GM23248 (cell line): ENCODE measurements around the gene TMEM266. TPM values are rescaled to one million over a fixed set of nuclear protein-coding genes. Genes with fewer than 3 reads are reported as not detected.
A peak's percentile ranks its signal among the peaks of the same experiment; 100 is the strongest.
"Not testable (repeated sequence)": the region's sequence is repeated elsewhere in the genome, so short reads cannot be mapped to it uniquely, and the experiment has no call there.

ENCODE experiments used
- DNase-seq: peaks from one replicate; pipeline ENCODE4 v3.0.0-alpha.2; 2015
- H2AFZ ChIP-seq: fragments of 200-600 bp; sonication (generic); 2 replicates; pipeline ENCODE4 v1.6.1; 2016; ENCODE audit warnings: antibody characterized with exemption
- H3F3A ChIP-seq: fragments of 200-600 bp; sonication (generic); 2 replicates; pipeline ENCODE4 v1.6.1; 2016; ENCODE audit warnings: mild to moderate bottlenecking, antibody characterized with exemption, mixed run types; ENCODE audit not compliant: insufficient read depth
- H3K27ac ChIP-seq: fragments of 200-600 bp; sonication (generic); 2 replicates; pipeline ENCODE4 v1.5.1; 2016; ENCODE audit warnings: mild to moderate bottlenecking
- H3K27me3 ChIP-seq: fragments of 200-600 bp; sonication (generic); replicated peaks from 2 replicates; pipeline ENCODE4 v1.6.1; 2016; ENCODE audit warnings: mild to moderate bottlenecking; ENCODE audit not compliant: insufficient read depth
- H3K36me3 ChIP-seq: fragments of 200-600 bp; sonication (generic); 2 replicates; pipeline ENCODE4 v1.6.1; 2016; ENCODE audit warnings: low read depth, mild to moderate bottlenecking
- H3K4me1 ChIP-seq: fragments of 200-600 bp; sonication (generic); 2 replicates; pipeline ENCODE4 v1.6.1; 2016; ENCODE audit warnings: mild to moderate bottlenecking; ENCODE audit not compliant: insufficient read depth
- H3K4me2 ChIP-seq: fragments of 200-600 bp; sonication (generic); one replicate; pipeline ENCODE4 v1.6.1; 2016; ENCODE audit warnings: mild to moderate bottlenecking; ENCODE audit not compliant: unreplicated experiment
- H3K4me3 ChIP-seq: fragments of 200-600 bp; sonication (generic); 2 replicates; pipeline ENCODE4 v1.5.1; 2016; ENCODE audit warnings: mild to moderate bottlenecking
- H3K79me2 ChIP-seq: fragments of 200-600 bp; sonication (generic); 2 replicates; pipeline ENCODE4 v1.6.1; 2016; ENCODE audit warnings: mild to moderate bottlenecking; ENCODE audit not compliant: insufficient read depth
- H3K9ac ChIP-seq: fragments of 200-600 bp; sonication (generic); 2 replicates; pipeline ENCODE4 v1.6.1; 2016; ENCODE audit warnings: mild to moderate bottlenecking
- H3K9me2 ChIP-seq: fragments of 200-600 bp; sonication (generic); 2 replicates; pipeline ENCODE4 v1.6.1; 2016; ENCODE audit warnings: mixed run types, mild to moderate bottlenecking, moderate library complexity; ENCODE audit not compliant: insufficient read depth
- H3K9me3 ChIP-seq: fragments of 200-600 bp; sonication (generic); one replicate; pipeline ENCODE4 v1.6.1; 2017; ENCODE audit warnings: low read depth
- H4K20me1 ChIP-seq: fragments of 200-600 bp; sonication (generic); 2 replicates; pipeline ENCODE4 v1.6.0; 2016; ENCODE audit not compliant: insufficient read depth
- EZH2 ChIP-seq: fragments of 200-600 bp; sonication (generic); IDR thresholded peaks from 2 replicates; pipeline ENCODE4 v1.6.1; 2018; ENCODE audit warnings: antibody characterized with exemption, mild to moderate bottlenecking; ENCODE audit not compliant: insufficient read depth, poor library complexity, severe bottlenecking
- EZH2phosphoT487 ChIP-seq: fragments of 200-600 bp; sonication (generic); IDR thresholded peaks from 2 replicates; pipeline ENCODE4 v1.6.1; 2018; ENCODE audit warnings: antibody characterized with exemption, moderate library complexity, mild to moderate bottlenecking, low read depth; ENCODE audit not compliant: insufficient read depth
- WGBS, 2 experiments: methylation state at CpG; one replicate each; pipeline ENCODE4 v1.1.6; 2015 to 2017; ENCODE audit warnings: low lambda C conversion rate in 2 of 2, low coverage in 1 of 2; ENCODE audit errors: missing lambda C conversion rate in 2 of 2; 5-methylcytosine and 5-hydroxymethylcytosine counted together
- in situ Hi-C: fragments of 300-500 bp; cut with MboI; formaldehyde crosslinking; loops from 2 replicates; pipeline ENCODE4 v1.15.0; 2020
- polyA plus RNA-seq: library from polyadenylated mRNA; unstranded; fragments of >200 nt; fragmentation: Nextera tagmentation; extraction: Ambion mirVana; gene quantifications from 2 replicates; pipeline ENCODE4 v1.2.1, GENCODE V29; 2016
- total RNA-seq: library from RNA; depleted of rRNA; stranded (reverse); fragments of >200 nt; shearing (Covaris generic); gene quantifications from 2 replicates; pipeline ENCODE4 v1.2.3, GENCODE V29; 2014

The TMEM266 gene
- total and polyA plus RNA-seq, 2 experiments from 2014 or later, result not detected

DNA sequence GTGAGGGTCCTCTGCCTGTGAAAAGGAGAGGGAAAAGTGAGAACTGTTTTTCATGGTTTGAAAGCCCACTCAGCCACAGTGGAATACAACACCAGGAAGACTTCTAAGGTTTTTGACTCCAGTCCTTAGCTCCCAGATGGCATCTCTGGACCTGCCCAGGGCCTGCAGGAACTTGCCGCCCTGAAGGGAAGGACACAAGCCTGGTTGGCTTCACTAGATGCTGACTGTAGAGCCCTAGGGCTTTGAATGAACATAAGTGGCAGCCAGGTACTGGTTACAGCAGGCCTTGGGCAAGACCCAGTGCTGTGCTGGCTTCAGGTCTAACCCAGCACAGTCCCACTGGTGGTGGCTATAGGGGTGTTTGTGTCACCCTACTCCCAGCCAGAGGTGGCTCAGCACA is 21.3 kb upstream of the TMEM266 start:
- TF ChIP-seq EZH2phosphoT487 (no peak), EZH2 (no peak)
- no peaks in the 10 kb centered on the region for H3K36me3 ChIP-seq
- in situ Hi-C loops, result no loop called here
- H3K27ac ChIP-seq, result no peak overlapping the region
- no peak overlapping the region for H3K4me2 ChIP-seq
- no peak overlapping the region for H3K4me3 ChIP-seq
- no peaks in the 10 kb centered on the region for H4K20me1 ChIP-seq
- H3K9me3 ChIP-seq, result peaks cover 8% of the 10 kb centered on the region
- no peaks in the 10 kb centered on the region for H3F3A ChIP-seq
- no peak overlapping the region for H2AFZ ChIP-seq
- H3K79me2 ChIP-seq, result no peaks in the 10 kb centered on the region
- 15 to 31% methylated on average over 1 of the region's 1 CpG for WGBS, 2 experiments
- no peak overlapping the region for H3K9ac ChIP-seq
- DNase-seq, result no peak
- H3K4me1 ChIP-seq, result no peaks in the 10 kb centered on the region
- H3K27me3 ChIP-seq, result peaks cover 29% of the 10 kb centered on the region
- H3K9me2 ChIP-seq, result no peaks in the 10 kb centered on the region

DNA sequence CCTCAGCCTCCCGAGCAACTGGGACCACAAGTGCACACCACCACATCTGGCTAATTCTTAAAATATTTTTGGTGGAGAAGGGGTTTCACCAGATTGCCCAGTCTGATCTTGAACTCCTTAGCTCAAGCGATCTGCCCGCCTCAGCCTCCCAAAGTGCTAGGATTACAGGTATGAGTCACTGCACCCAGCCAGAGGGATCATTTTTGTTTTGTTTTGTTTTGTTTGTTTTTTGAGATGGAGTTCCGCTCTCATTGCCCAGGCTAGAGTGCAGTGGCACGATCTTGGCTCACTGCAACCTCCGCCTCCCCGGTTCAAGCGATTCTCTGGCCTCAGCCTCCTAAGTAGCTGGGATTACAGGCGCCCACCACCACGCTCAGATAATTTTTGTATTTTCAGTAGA is 5.6 kb upstream of the TMEM266 start:
- H3K4me1 ChIP-seq, H3K4me2 ChIP-seq, H3K9me2 ChIP-seq, H2AFZ ChIP-seq, H3K4me3 ChIP-seq, in situ Hi-C loops, H3K27ac ChIP-seq, DNase-seq, H3F3A ChIP-seq, H3K36me3 ChIP-seq, H3K79me2 ChIP-seq, H3K9ac ChIP-seq, H3K9me3 ChIP-seq, H4K20me1 ChIP-seq: not testable (repeated sequence)
- WGBS, 2 experiments, result 70 to 74% methylated on average over 10 of the region's 10 CpGs
- peaks cover 47% of the 10 kb centered on the region for H3K27me3 ChIP-seq

DNA sequence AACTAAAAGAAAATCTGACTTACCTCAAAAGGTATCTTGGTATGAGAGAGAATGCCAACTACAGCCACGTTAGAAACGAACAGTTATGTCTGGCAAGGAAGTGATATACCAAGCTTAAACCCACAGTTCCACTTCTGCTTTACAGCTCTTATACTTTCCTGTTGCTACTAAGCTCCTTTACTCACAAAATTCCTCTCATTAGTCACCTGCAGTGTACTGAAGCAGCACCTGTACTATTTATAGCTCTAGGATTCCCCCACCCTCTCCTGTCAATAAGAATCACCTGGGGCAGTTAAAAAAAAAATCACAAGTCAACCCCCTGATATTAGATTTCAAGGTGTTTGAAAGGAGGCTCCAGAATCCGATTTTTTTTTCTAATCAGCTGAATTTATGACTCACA is 2.9 kb upstream of the TMEM266 start:
- no peak for TF ChIP-seq EZH2
- no peak for TF ChIP-seq EZH2phosphoT487
- Histone ChIP-seq H3K4me2 (peak overlapping the region; percentile 62), H3K27ac (no peak overlapping the region), H3K4me1 (no peaks in the 10 kb centered on the region; the same call in 1 of the 2 replicates), H2AFZ (no peak overlapping the region), H3K9me3 (no peaks in the 10 kb centered on the region), H4K20me1 (no peaks in the 10 kb centered on the region), H3F3A (0 out of 2 replicates have a peak, but pooled peaks cover 7% of the 10 kb centered on the region), H3K4me3 (no peak overlapping the region), H3K9ac (no peak overlapping the region), H3K27me3 (peaks cover 68% of the 10 kb centered on the region), H3K79me2 (no peaks in the 10 kb centered on the region), H3K36me3 (no peaks in the 10 kb centered on the region), H3K9me2 (no peaks in the 10 kb centered on the region)
- DNase-seq, result no peak
- WGBS, 2 experiments, result 32 to 45% methylated on average over 3 of the region's 3 CpGs
- in situ Hi-C loops, result no loop called here

DNA sequence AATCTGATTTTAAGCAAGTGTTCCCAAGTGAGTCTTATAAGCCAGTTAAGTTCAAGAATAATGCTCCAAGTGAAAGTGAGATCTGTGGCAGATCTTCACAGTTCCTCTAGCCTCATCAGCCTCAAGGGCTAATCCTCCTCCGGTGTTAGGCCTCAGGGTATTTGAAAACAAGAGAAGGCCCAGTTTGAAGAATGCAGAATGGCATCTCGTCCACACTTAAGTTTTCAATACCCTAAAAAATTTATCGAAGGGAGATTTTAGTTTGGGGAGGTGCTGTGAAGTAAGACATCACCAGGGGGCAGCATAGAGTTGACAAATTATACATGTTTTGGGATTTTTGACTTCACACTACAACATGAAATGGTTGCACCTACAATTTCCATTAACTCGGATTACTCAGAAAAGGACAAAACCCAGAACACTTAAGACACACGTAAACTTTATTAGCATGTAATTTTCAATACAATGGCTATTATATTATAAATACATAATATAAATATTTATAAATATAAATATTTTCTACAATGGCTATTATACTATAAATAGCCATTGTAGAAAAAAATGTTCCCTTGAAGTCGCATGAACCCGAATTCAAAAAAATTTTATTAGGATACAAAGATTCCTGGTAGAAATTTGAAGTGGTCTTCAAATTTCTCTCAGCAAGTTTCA is 2.3 kb upstream of the TMEM266 start:
- WGBS, 2 experiments, result 2% methylated on average over 7 of the region's 7 CpGs
- H3K4me2 ChIP-seq, result peak overlapping the region; percentile 62
- H2AFZ ChIP-seq, result peak overlapping the region; percentile 61; the same call in 1 of the 2 replicates
- no peak overlapping the region for H3K27ac ChIP-seq
- no peaks in the 10 kb centered on the region; the same call in 1 of the 2 replicates for H3K4me1 ChIP-seq
- TF ChIP-seq EZH2, result no peak
- TF ChIP-seq EZH2phosphoT487, result no peak
- 0 out of 2 replicates have a peak, but pooled peaks cover 7% of the 10 kb centered on the region for H3F3A ChIP-seq
- H3K27me3 ChIP-seq, result peaks cover 68% of the 10 kb centered on the region
- no peaks in the 10 kb centered on the region for H3K79me2 ChIP-seq
- no peak overlapping the region for H3K4me3 ChIP-seq
- DNase-seq, result peak; percentile 58
- H3K36me3 ChIP-seq, result no peaks in the 10 kb centered on the region
- H3K9me2 ChIP-seq, result no peaks in the 10 kb centered on the region
- no peaks in the 10 kb centered on the region for H3K9me3 ChIP-seq
- no peak overlapping the region for H3K9ac ChIP-seq
- H4K20me1 ChIP-seq, result no peaks in the 10 kb centered on the region
- in situ Hi-C loops, result no loop called here
